Measurements from ENCODE around the gene DESI1.

GRCh38 chr22:41579297-41579996, 41.4 kb downstream of the DESI1 start:
- TF ChIP-seq GATA3 (IDR thresholded peaks at IDR 0.05; ENCODE audit: low read depth, low read length) (no peak), GATA2 (IDR thresholded peaks at IDR 0.05; ENCODE audit: low read depth, low read length) (no peak)

Measured in SH-SY5Y (cell line).